ENCODE measurements around the gene NOP56. TPM values are rescaled to one million over a fixed set of nuclear protein-coding genes. Genes with fewer than 3 reads are reported as not detected.
"Not testable (repeated sequence)": the region's sequence is repeated elsewhere in the genome, so short reads cannot be mapped to it uniquely, and the experiment has no call there.

NOP56 gene
- total RNA-seq, 2 donors from 2014 or later: 254 to 274 TPM

GRCh38 chr20:2680046-2680445 lies 27.6 kb downstream of the NOP56 start:
- no peak overlapping the region for H3K27ac Mint-ChIP-seq
- ATAC-seq (no peak), DNase-seq (no peak)
- H3K9me3 ChIP-seq (ENCODE audit: control insufficient read depth, low read length, poor library complexity, severe bottlenecking): no peaks in the 10 kb centered on the region
- H3K36me3 Mint-ChIP-seq (ENCODE audit: low read depth): peaks cover 2% of the 10 kb centered on the region
- no peaks in the 10 kb centered on the region for H3K4me1 Mint-ChIP-seq
- no peak overlapping the region for H3K4me3 Mint-ChIP-seq
- peaks cover 41% of the 10 kb centered on the region for H3K27me3 Mint-ChIP-seq

GRCh38 chr20:2682040-2682439 lies 29.6 kb downstream of the NOP56 start:
- not testable (repeated sequence) for DNase-seq; ATAC-seq; H3K36me3 Mint-ChIP-seq (ENCODE audit: low read depth); H3K27ac Mint-ChIP-seq; H3K4me3 Mint-ChIP-seq; H3K4me1 Mint-ChIP-seq; H3K9me3 ChIP-seq (ENCODE audit: control insufficient read depth, low read length, poor library complexity, severe bottlenecking)
- H3K27me3 Mint-ChIP-seq: peaks cover 51% of the 10 kb centered on the region

- ATAC-seq; DNase-seq; H3K9me3 ChIP-seq (ENCODE audit: control insufficient read depth, low read length, poor library complexity, severe bottlenecking); H3K4me1 Mint-ChIP-seq; H3K27ac Mint-ChIP-seq; H3K36me3 Mint-ChIP-seq (ENCODE audit: low read depth); H3K4me3 Mint-ChIP-seq: not testable (repeated sequence)
- peaks cover 49% of the 10 kb centered on the region for H3K27me3 Mint-ChIP-seq
These were observed 32.4 kb downstream of the NOP56 start for GRCh38 chr20:2684817-2685216.

- Mint-ChIP-seq H3K27ac (no peak overlapping the region), H3K36me3 (ENCODE audit: low read depth) (peaks cover 10% of the 10 kb centered on the region), H3K4me3 (no peak overlapping the region), H3K27me3 (peaks cover 49% of the 10 kb centered on the region), H3K4me1 (peaks cover 23% of the 10 kb centered on the region)
- ATAC-seq: no peak
- no peaks in the 10 kb centered on the region for H3K9me3 ChIP-seq (ENCODE audit: control insufficient read depth, low read length, poor library complexity, severe bottlenecking)
- no peak for DNase-seq
These were observed 35.1 kb downstream of the NOP56 start for GRCh38 chr20:2687514-2687913.

GRCh38 chr20:2688041-2688591 lies 35.7 kb downstream of the NOP56 start:
- Mint-ChIP-seq H3K4me3 (no peak overlapping the region), H3K4me1 (peaks cover 23% of the 10 kb centered on the region), H3K36me3 (ENCODE audit: low read depth) (peaks cover 10% of the 10 kb centered on the region), H3K27me3 (peaks cover 44% of the 10 kb centered on the region), H3K27ac (no peak overlapping the region)
- H3K9me3 ChIP-seq (ENCODE audit: control insufficient read depth, low read length, poor library complexity, severe bottlenecking): no peaks in the 10 kb centered on the region
- DNase-seq: peak; percentile 53 to 74 (median 61)
- peak; percentile 89 for ATAC-seq

GRCh38 chr20:2690213-2690612 lies 37.8 kb downstream of the NOP56 start:
- H3K27me3 Mint-ChIP-seq: peaks cover 50% of the 10 kb centered on the region
- peaks cover 23% of the 10 kb centered on the region for H3K4me1 Mint-ChIP-seq
- H3K9me3 ChIP-seq (ENCODE audit: control insufficient read depth, low read length, poor library complexity, severe bottlenecking): no peaks in the 10 kb centered on the region
- H3K36me3 Mint-ChIP-seq (ENCODE audit: low read depth): peaks cover 10% of the 10 kb centered on the region
- DNase-seq (no peak), ATAC-seq (no peak)
- peak overlapping the region; percentile 97 for H3K4me3 Mint-ChIP-seq
- peak overlapping the region; percentile 88 for H3K27ac Mint-ChIP-seq

GRCh38 chr20:2690718-2691117 lies 38.3 kb downstream of the NOP56 start:
- Mint-ChIP-seq H3K4me1 (peaks cover 23% of the 10 kb centered on the region), H3K27ac (peak overlapping the region; percentile 88)
- no peak for DNase-seq

GRCh38 chr20:2691127-2691526 lies 38.7 kb downstream of the NOP56 start:
- H3K9me3 ChIP-seq (ENCODE audit: control insufficient read depth, low read length, poor library complexity, severe bottlenecking): no peaks in the 10 kb centered on the region
- Mint-ChIP-seq H3K4me3 (peak overlapping the region; percentile 97), H3K36me3 (ENCODE audit: low read depth) (peaks cover 12% of the 10 kb centered on the region), H3K4me1 (peaks cover 23% of the 10 kb centered on the region), H3K27ac (peak overlapping the region; percentile 88), H3K27me3 (peaks cover 52% of the 10 kb centered on the region)
- no peak for ATAC-seq
- no peak for DNase-seq

More at GRCh38 chr20:2690718-2691117, 38.3 kb downstream of the NOP56 start:
- H3K9me3 ChIP-seq (ENCODE audit: control insufficient read depth, low read length, poor library complexity, severe bottlenecking): no peaks in the 10 kb centered on the region
- Mint-ChIP-seq H3K4me3 (peak overlapping the region; percentile 97), H3K36me3 (ENCODE audit: low read depth) (peaks cover 12% of the 10 kb centered on the region), H3K27me3 (peaks cover 50% of the 10 kb centered on the region)
- ATAC-seq: no peak

- Mint-ChIP-seq H3K36me3 (ENCODE audit: low read depth) (peaks cover 12% of the 10 kb centered on the region), H3K27ac (peak overlapping the region; percentile 88), H3K4me3 (peak overlapping the region; percentile 97), H3K4me1 (peaks cover 23% of the 10 kb centered on the region), H3K27me3 (peaks cover 52% of the 10 kb centered on the region)
- ATAC-seq (no peak), DNase-seq (no peak)
- H3K9me3 ChIP-seq (ENCODE audit: control insufficient read depth, low read length, poor library complexity, severe bottlenecking): no peaks in the 10 kb centered on the region
These were observed 39.2 kb downstream of the NOP56 start for GRCh38 chr20:2691663-2692035.

- Mint-ChIP-seq H3K4me1 (peaks cover 23% of the 10 kb centered on the region), H3K4me3 (peak within 1 kb of the TSS; percentile 97), H3K36me3 (ENCODE audit: low read depth) (peaks cover 12% of the 10 kb centered on the region), H3K27ac (peak within 1 kb of the TSS; percentile 88), H3K27me3 (peaks cover 57% of the 10 kb centered on the region)
- ATAC-seq (peak; percentile 11), DNase-seq (peak in 2 of 3 donors; percentile 22 to 25)
- H3K9me3 ChIP-seq (ENCODE audit: control insufficient read depth, low read length, poor library complexity, severe bottlenecking): no peaks in the 10 kb centered on the region
These were observed 39.8 kb downstream of the NOP56 start, which contains the start of gene EBF4 for GRCh38 chr20:2692036-2692885. TSS of gene EBF4 (plus strand) at chr20:2692780. CDS start at chr20:2693646, 866 bp downstream.

GRCh38 chr20:2692886-2693285 lies 40.5 kb downstream of the NOP56 start:
- no peak for DNase-seq
- no peak overlapping the region for H3K4me3 Mint-ChIP-seq
- peak; percentile 37 for ATAC-seq
- H3K27ac Mint-ChIP-seq: no peak overlapping the region
- H3K36me3 Mint-ChIP-seq (ENCODE audit: low read depth): peaks cover 12% of the 10 kb centered on the region
- peaks cover 23% of the 10 kb centered on the region for H3K4me1 Mint-ChIP-seq
- H3K9me3 ChIP-seq (ENCODE audit: control insufficient read depth, low read length, poor library complexity, severe bottlenecking): no peaks in the 10 kb centered on the region
- peaks cover 57% of the 10 kb centered on the region for H3K27me3 Mint-ChIP-seq

- DNase-seq: peak; percentile 36 to 47 (median 42)
These were observed 41.0 kb downstream of the NOP56 start for GRCh38 chr20:2693286-2694007.

GRCh38 chr20:2694008-2694471 lies 41.6 kb downstream of the NOP56 start:
- Mint-ChIP-seq H3K4me3 (no peak overlapping the region), H3K27ac (no peak overlapping the region), H3K36me3 (ENCODE audit: low read depth) (peaks cover 12% of the 10 kb centered on the region), H3K4me1 (peaks cover 17% of the 10 kb centered on the region), H3K27me3 (peaks cover 60% of the 10 kb centered on the region)
- DNase-seq: no peak
- no peaks in the 10 kb centered on the region for H3K9me3 ChIP-seq (ENCODE audit: control insufficient read depth, low read length, poor library complexity, severe bottlenecking)
- ATAC-seq: no peak

More at GRCh38 chr20:2693286-2694007, 41.0 kb downstream of the NOP56 start:
- peak overlapping the region; percentile 12 for H3K4me3 Mint-ChIP-seq
- ATAC-seq: peak; percentile 74
- no peak overlapping the region for H3K27ac Mint-ChIP-seq
- H3K36me3 Mint-ChIP-seq (ENCODE audit: low read depth): peaks cover 12% of the 10 kb centered on the region
- H3K4me1 Mint-ChIP-seq: peaks cover 17% of the 10 kb centered on the region
- no peaks in the 10 kb centered on the region for H3K9me3 ChIP-seq (ENCODE audit: control insufficient read depth, low read length, poor library complexity, severe bottlenecking)
- H3K27me3 Mint-ChIP-seq: peaks cover 57% of the 10 kb centered on the region

Measured in T-helper 17 cell (primary cell).